GM12891 (cell line): Measurements from ENCODE around the gene CD96.
A peak's percentile ranks its signal among the peaks of the same experiment; 100 is the strongest.

Source experiments
- DNase-seq: peaks from one replicate; pipeline ENCODE4 v3.0.0; 2011; ENCODE audit warnings: low spot score; ENCODE audit not compliant: insufficient read length
- FAIRE-seq: peaks from 2 replicates; lab custom pipeline; 2011; peaks lifted over from hg19 to GRCh38; lab: Jason Lieb, UNC
- PAX5 ChIP-seq: IDR thresholded peaks from 2 replicates; pipeline ENCODE4 v1.6.1; 2011; ENCODE audit warnings: low read length, moderate library complexity, mild to moderate bottlenecking; ENCODE audit not compliant: insufficient read depth, severe bottlenecking
- POLR2A ChIP-seq: IDR thresholded peaks from 2 replicates; pipeline ENCODE4 v1.6.1; 2011; ENCODE audit warnings: low read depth, low read length, control low read depth
- POLR2AphosphoS5 ChIP-seq: IDR thresholded peaks from 2 replicates; pipeline ENCODE4 v1.6.1; 2011; ENCODE audit warnings: low read depth, low read length, control low read depth
- POU2F2 ChIP-seq: IDR thresholded peaks from 2 replicates; pipeline ENCODE4 v1.6.1; 2011; ENCODE audit warnings: low read depth, mild to moderate bottlenecking, control low read depth, low read length, moderate library complexity
- SPI1 ChIP-seq: IDR thresholded peaks from 2 replicates; pipeline ENCODE4 v1.6.1; 2011; ENCODE audit warnings: low read depth, low read length, control low read depth
- TAF1 ChIP-seq: IDR thresholded peaks from 2 replicates; pipeline ENCODE4 v1.6.1; 2011; ENCODE audit warnings: low read depth, low read length, control low read depth

CD96 gene

DNA sequence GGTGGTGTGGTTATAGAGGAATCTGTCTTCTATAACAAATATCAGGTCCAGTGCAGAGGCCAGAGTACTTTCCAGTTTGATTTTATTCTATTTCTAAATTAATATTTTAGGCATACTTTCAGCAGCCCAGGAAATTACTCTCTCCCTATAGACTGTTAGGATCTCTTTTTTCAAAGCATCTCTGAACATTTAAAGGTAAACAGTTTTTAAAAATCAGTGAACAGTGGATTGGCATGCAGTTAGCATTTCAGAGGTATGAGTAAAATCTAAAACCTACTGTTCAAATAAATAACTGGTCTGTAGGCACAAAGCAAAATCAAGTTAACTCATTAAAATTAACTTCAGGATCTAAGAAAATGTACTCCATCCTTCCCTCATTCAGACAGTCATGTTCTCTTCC lies 50.1 kb downstream of the CD96 start:
- TF ChIP-seq SPI1 (no peak), TAF1 (no peak), PAX5 (no peak), POLR2AphosphoS5 (no peak), POU2F2 (no peak), POLR2A (no peak)
- DNase-seq (no peak), FAIRE-seq (no peak)

DNA sequence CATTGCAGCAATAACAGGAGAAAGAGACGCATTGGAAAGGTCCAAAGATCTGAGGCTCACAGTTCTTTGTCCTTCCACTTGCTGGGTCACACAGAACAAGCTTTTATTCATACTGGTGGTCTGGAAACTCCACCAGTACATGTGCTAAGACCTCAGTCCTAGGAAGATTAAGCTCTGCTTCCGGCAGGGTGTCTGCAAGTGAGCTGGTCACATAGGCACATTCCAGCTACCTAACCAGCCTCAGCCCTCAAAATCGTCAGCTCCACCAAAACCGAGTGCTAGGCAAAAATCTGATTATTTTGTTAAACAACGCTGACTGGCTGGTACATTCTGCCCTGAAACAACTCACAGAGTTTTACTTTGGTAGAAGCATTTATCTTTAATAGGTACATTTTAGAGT lies 50.9 kb downstream of the CD96 start:
- TF ChIP-seq PAX5 (no peak), POLR2AphosphoS5 (no peak)
- peak; percentile 78 for FAIRE-seq
- DNase-seq = no peak

DNA sequence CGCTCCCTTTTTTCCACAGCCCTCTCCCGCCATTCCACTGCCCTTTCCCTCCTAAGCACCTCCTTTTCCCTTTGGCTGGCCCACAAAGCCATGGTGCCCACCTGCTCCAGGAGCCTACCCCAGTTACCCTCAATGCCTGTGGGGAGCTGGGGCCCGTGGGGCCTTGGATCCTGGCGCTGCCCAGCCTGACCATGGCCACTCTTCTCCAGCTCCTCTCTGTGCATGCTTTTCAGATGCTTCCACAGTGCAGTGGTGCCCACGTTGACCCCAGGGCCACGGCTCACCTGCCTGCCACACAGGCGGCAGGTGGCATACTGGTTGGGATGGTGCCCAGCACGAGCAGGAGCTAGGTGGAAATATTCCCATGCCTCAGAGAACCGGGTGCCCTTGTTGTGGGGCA lies 51.7 kb downstream of the CD96 start:
- DNase-seq (no peak), FAIRE-seq (no peak)
- TF ChIP-seq TAF1 = no peak
- no peak for TF ChIP-seq POU2F2
- no peak for TF ChIP-seq PAX5
- TF ChIP-seq POLR2AphosphoS5 = no peak
- TF ChIP-seq SPI1 = no peak

DNA sequence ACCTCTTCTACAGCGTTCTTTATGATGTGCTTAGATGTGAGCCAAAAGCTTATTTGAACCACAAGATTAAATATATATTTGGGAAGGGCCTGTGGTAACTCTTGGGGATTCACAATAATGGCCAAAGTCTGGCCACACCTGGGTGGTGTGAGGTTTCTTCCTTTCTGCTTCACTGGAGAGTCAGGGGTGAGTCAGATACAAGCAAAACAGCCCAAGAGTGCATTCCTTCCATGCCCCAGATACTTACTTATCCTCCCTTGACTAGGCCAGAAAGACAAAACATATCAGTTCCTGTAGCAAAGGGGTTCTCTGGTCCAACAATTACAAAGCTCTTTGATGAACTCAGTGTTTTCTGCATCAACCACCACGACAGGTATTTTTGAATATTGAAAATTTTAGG lies 52.2 kb downstream of the CD96 start:
- TF ChIP-seq POU2F2 = no peak
- TF ChIP-seq SPI1 = no peak
- no peak for TF ChIP-seq TAF1
- no peak for TF ChIP-seq POLR2A
- no peak for TF ChIP-seq POLR2AphosphoS5
- TF ChIP-seq PAX5 = no peak
- no peak for DNase-seq
- FAIRE-seq = peak; percentile 38

DNA sequence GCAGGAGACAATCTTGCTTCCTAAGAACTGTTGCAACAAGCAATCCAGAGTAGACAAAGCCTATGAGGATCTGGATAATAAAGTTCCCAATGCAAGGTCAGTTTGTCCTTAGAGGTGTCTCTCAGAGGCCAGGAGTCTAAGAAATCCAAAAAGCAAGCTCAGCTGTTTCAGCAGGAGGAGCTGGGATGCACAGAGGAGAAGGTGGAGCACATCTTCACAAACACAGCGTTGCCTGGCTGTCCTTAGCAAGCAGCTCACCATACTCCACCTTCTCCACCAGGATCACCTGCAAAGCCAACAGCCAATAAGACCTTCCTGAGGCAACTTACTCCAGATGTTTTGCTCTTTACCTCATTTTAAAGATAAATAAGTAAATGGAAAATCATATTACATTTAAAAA lies 52.8 kb downstream of the CD96 start:
- FAIRE-seq (peak; percentile 41), DNase-seq (no peak)
- no peak for TF ChIP-seq PAX5
- no peak for TF ChIP-seq POLR2AphosphoS5
- TF ChIP-seq TAF1 = no peak
- no peak for TF ChIP-seq POU2F2
- TF ChIP-seq SPI1 = no peak
- no peak for TF ChIP-seq POLR2A

DNA sequence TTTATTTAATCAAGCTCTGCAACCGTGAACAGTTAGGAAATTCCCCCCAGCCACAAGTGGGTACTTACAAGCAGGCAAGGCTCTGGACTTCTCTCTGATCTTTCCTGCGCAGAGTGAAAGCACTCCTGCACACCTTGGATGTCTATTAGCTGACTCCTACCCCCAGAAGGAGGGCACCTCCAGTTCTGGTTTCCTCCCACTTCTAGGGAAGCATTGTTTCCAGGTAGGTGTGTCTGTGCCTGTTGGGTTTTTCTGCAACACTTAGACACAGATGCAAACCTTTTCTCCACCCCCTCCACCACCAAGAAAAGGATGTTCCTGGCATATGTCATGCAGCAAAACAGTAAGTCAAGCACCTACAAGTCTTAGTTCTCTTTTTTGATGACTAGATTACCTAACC lies 53.2 kb downstream of the CD96 start, which contains the start of gene ZBED2:
Gene ZBED2, minus strand, starts transcription at position 115 of the 400 bp plus-strand sequence. CDS start 1,145 bp downstream, outside the sequence.
- FAIRE-seq (peak; percentile 31), DNase-seq (no peak)
- TF ChIP-seq TAF1 = no peak
- TF ChIP-seq POLR2A = no peak
- no peak for TF ChIP-seq PAX5
- no peak for TF ChIP-seq POU2F2
- TF ChIP-seq SPI1 = no peak

DNA sequence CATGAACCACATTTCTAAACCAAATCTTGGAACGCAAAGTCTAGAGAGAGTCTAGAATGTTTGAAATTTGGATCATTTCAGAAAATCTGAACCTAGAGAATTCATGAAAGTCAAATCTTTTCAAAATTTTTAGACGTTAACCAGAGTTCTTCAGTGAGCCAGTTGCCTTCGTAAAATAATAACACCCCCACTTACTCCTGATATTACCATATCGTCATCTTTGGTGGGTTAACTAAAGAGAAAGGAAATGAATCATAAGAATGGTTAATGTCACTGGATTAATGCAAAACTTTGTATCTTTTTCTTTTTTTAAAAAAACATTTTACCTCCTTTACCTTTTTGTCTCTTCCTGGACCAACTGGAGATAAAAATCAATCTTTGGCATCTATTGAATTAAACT lies 54.3 kb downstream of the CD96 start:
- TF ChIP-seq POU2F2 (no peak), POLR2AphosphoS5 (no peak), POLR2A (no peak), SPI1 (no peak), PAX5 (no peak), TAF1 (no peak)
- no peak for DNase-seq
- FAIRE-seq = no peak

DNA sequence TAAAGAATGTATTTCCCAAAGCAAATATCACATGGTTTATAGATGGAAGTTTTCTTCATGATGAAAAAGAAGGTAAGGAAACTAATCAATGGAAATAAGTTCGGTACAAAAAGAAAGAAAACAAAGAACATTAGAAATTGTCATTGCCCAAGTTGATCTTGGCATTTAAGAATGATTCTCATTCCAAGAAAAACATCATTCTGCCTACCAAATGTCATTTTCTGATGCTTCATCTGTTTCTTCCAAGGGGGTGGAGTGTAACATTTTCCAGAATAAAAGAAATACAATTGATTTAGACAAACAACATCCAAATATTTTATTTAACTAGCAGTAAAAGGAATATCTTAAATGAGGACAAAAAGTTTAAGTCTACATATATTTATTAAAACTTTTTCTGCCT lies 56.1 kb downstream of the CD96 start:
- TF ChIP-seq TAF1 (no peak), PAX5 (no peak), SPI1 (no peak), POLR2AphosphoS5 (no peak), POU2F2 (no peak), POLR2A (no peak)
- FAIRE-seq (no peak), DNase-seq (no peak)

DNA sequence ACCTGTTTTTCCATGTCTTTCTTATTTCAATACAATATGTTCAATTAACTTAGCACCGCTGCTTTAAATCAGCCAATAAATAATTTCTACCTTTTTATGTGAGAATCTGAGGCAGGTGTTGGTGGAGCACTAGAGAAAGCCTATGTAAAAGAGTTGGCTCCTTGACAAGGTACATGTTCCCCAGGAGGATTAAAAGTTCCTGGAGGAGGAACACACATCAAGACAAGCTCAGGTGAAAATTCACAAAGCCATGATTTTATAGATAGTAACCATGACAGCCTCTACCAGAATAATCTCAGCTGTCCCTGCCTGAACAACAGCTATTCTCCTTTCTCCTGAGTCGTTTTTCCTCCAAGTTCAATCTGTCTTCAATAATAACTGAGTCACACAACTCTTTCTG lies 56.6 kb downstream of the CD96 start:
- DNase-seq = no peak
- FAIRE-seq = no peak
- TF ChIP-seq PAX5 (no peak), POLR2AphosphoS5 (no peak), SPI1 (no peak), TAF1 (no peak), POU2F2 (no peak), POLR2A (no peak)

DNA sequence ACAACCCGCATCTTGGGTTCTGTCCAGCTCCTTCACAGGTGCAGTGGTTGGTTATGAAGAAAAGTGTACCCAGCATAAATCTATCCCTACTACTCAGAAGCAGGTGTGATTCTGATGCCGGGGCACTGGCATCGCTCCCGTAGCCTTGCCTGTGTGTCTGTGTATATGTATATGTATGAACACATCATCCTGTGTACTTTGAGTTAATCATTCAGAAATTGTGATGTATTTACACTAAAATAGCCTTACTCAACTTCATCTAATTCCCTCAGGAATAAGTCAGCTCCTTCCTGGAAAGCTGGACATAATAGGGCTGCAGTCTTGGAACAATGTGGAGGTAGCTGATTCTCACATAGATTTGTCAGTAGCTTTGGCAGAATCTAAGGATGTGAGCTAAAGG lies 59.8 kb downstream of the CD96 start:
- no peak for FAIRE-seq
- no peak for DNase-seq
- TF ChIP-seq TAF1 (no peak), SPI1 (no peak), POU2F2 (no peak), POLR2AphosphoS5 (no peak), POLR2A (no peak), PAX5 (no peak)
